DOHH2 (cell line): ENCODE measurements around the gene CYP11A1.

Source experiments
- CTCF ChIP-seq: fragments of 200-600 bp; sonication (generic); IDR thresholded peaks from one replicate; pipeline ENCODE4 v1.5.1; 2014; ENCODE audit warnings: antibody characterized with exemption, mild to moderate bottlenecking, low read depth, low read length; ENCODE audit not compliant: poor library complexity, severe bottlenecking
- EZH2phosphoT487 ChIP-seq: fragments of 200-600 bp; sonication (generic); IDR thresholded peaks from 2 replicates; pipeline ENCODE4 v1.6.1; 2017; ENCODE audit warnings: borderline replicate concordance, mild to moderate bottlenecking, antibody characterized with exemption, low read length, moderate library complexity, mixed read lengths

GRCh38 chr15:74290645-74291044, 76.8 kb downstream of the CYP11A1 start:
- no peak for TF ChIP-seq CTCF
- TF ChIP-seq EZH2phosphoT487: no peak
